Measurements from ENCODE around the gene SLC35G1. TPM values are rescaled to one million over a fixed set of nuclear protein-coding genes. Genes with fewer than 3 reads are reported as not detected.

The SLC35G1 gene
- total and polyA plus RNA-seq, 11 donors, result 1.3 to 4.1 (median 2.0) TPM

- Histone ChIP-seq H3K36me3 (no peaks in the 10 kb centered on the region), H3K27me3 (peaks cover 0 to 6% (median 0%) of the 10 kb centered on the region in 9 donors), H3K9me3 (peaks cover 0 to 6% (median 0%) of the 10 kb centered on the region in 12 donors), H3K27ac (no peak overlapping the region), H3K4me1 (no peaks in the 10 kb centered on the region), H3K4me3 (no peak overlapping the region)
- intact Hi-C loops (cut with DNase I), result loop anchor here in 1 of 10 donors (10.0 kb wide), 1 partner anchor 306 kb away; no protein-coding TSS in a partner anchor
- WGBS, 4 donors, result 65 to 71% (median 68%) methylated on average over 10 of the region's 10 CpGs
- ATAC-seq (no peak), DNase-seq (no peak)
- no peak for TF ChIP-seq POLR2A (IDR thresholded peaks at IDR 0.05)
- TF ChIP-seq, protein P1, sequence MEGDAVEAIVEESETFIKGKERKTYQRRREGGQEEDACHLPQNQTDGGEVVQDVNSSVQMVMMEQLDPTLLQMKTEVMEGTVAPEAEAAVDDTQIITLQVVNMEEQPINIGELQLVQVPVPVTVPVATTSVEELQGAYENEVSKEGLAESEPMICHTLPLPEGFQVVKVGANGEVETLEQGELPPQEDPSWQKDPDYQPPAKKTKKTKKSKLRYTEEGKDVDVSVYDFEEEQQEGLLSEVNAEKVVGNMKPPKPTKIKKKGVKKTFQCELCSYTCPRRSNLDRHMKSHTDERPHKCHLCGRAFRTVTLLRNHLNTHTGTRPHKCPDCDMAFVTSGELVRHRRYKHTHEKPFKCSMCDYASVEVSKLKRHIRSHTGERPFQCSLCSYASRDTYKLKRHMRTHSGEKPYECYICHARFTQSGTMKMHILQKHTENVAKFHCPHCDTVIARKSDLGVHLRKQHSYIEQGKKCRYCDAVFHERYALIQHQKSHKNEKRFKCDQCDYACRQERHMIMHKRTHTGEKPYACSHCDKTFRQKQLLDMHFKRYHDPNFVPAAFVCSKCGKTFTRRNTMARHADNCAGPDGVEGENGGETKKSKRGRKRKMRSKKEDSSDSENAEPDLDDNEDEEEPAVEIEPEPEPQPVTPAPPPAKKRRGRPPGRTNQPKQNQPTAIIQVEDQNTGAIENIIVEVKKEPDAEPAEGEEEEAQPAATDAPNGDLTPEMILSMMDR (IDR thresholded peaks at IDR 0.05), result no peak
Measured at GRCh38 chr10:93850031-93851015, 43.5 kb upstream of the SLC35G1 start.

DNA sequence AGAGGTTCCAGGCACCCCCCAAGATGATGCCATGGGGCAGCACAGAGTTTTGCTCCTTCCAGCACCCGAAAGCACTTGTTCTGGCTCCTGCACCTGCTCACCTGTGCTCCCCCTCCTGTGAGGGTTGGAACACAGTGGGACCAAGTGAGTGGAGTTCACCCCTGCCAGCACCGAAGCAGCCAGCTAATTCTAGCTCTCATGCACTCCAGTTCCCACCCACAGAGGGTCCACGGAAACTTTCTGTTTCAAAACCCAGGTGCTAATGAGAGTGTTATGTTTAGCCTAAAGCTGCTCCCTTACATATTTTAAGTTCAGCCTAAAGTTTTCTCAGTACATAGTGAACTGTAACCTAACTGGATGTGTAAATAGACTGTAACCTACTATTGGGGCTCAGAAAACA, 42.6 kb upstream of the SLC35G1 start:
- no peaks in the 10 kb centered on the region for H3K4me1 ChIP-seq
- no peaks in the 10 kb centered on the region for H3K36me3 ChIP-seq
- TF ChIP-seq POLR2A (IDR thresholded peaks at IDR 0.05), result no peak
- TF ChIP-seq, protein P1 (IDR thresholded peaks at IDR 0.05), result no peak
- WGBS, 4 donors, result 62 to 82% (median 69%) methylated on average over 3 of the region's 3 CpGs
- DNase-seq (no peak), ATAC-seq (no peak)
- no peak overlapping the region for H3K27ac ChIP-seq
- H3K4me3 ChIP-seq, result no peak overlapping the region
- intact Hi-C loops (cut with DNase I), result loop anchor here in 1 of 10 donors (10.0 kb wide), 1 partner anchor 306 kb away; no protein-coding TSS in a partner anchor
- peaks cover 0 to 6% (median 0%) of the 10 kb centered on the region in 12 donors for H3K9me3 ChIP-seq
- H3K27me3 ChIP-seq, result peaks cover 0 to 6% (median 0%) of the 10 kb centered on the region in 9 donors

- TF ChIP-seq POLR2A (IDR thresholded peaks at IDR 0.05), result no peak
- TF ChIP-seq, protein P1 (IDR thresholded peaks at IDR 0.05), result no peak
- no peaks in the 10 kb centered on the region for H3K36me3 ChIP-seq
- 86 to 88% (median 87%) methylated on average over 4 of the region's 4 CpGs for WGBS, 4 donors
- ATAC-seq (no peak), DNase-seq (no peak)
- H3K9me3 ChIP-seq, result peaks cover 0 to 6% (median 0%) of the 10 kb centered on the region in 12 donors
- no peak overlapping the region for H3K27ac ChIP-seq
- peaks cover 0 to 6% (median 0%) of the 10 kb centered on the region in 9 donors for H3K27me3 ChIP-seq
- no peak overlapping the region for H3K4me3 ChIP-seq
- intact Hi-C loops (cut with DNase I), result loop anchor here in 1 of 10 donors (10.0 kb wide), 1 partner anchor 308 kb away; no protein-coding TSS in a partner anchor
- no peaks in the 10 kb centered on the region for H3K4me1 ChIP-seq
Measured at GRCh38 chr10:93852476-93853095, 41.2 kb upstream of the SLC35G1 start.

- TF ChIP-seq, protein P1 (IDR thresholded peaks at IDR 0.05), result no peak
- no peak for TF ChIP-seq POLR2A (IDR thresholded peaks at IDR 0.05)
- Histone ChIP-seq H3K36me3 (no peaks in the 10 kb centered on the region), H3K4me1 (no peaks in the 10 kb centered on the region), H3K9me3 (peaks cover 0 to 6% (median 0%) of the 10 kb centered on the region in 12 donors), H3K4me3 (no peak overlapping the region), H3K27ac (no peak overlapping the region), H3K27me3 (peaks cover 0 to 6% (median 0%) of the 10 kb centered on the region in 9 donors)
- intact Hi-C loops (cut with DNase I), result loop anchor here in 2 of 10 donors (5.0 to 10.0 kb wide), 2 partner anchors 173 to 310 kb away; no protein-coding TSS in a partner anchor
- DNase-seq (no peak), ATAC-seq (no peak)
- 35 to 51% (median 46%) methylated on average over 3 of the region's 3 CpGs for WGBS, 4 donors
Measured at GRCh38 chr10:93854975-93855374, 38.8 kb upstream of the SLC35G1 start.
